ENCODE results near the gene HHAT.

HHAT gene

GRCh38 chr1:210600421-210601159, 271.9 kb downstream of the HHAT start:
- DNase-seq (ENCODE audit: low read depth), result no peak

- DNase-seq (ENCODE audit: low read depth), result no peak
Measured at GRCh38 chr1:210603123-210603522, 274.4 kb downstream of the HHAT start.

- no peak for DNase-seq (ENCODE audit: low read depth)
Measured at GRCh38 chr1:210605099-210605498, 276.4 kb downstream of the HHAT start.

- DNase-seq (ENCODE audit: low read depth), result no peak
Measured at GRCh38 chr1:210607361-210607760, 278.7 kb downstream of the HHAT start.

GRCh38 chr1:210608767-210609166, 280.1 kb downstream of the HHAT start:
- no peak for DNase-seq (ENCODE audit: low read depth)

GRCh38 chr1:210616356-210616755, 287.7 kb downstream of the HHAT start:
- no peak for DNase-seq (ENCODE audit: low read depth)

- DNase-seq (ENCODE audit: low read depth), result no peak
Measured at GRCh38 chr1:210617293-210617692, 288.6 kb downstream of the HHAT start.

- no peak for DNase-seq (ENCODE audit: low read depth)
Measured at GRCh38 chr1:210618369-210618768, 289.7 kb downstream of the HHAT start.

GRCh38 chr1:210620867-210621488, 292.3 kb downstream of the HHAT start:
- DNase-seq (ENCODE audit: low read depth), result no peak

GRCh38 chr1:210621712-210622111, 293.0 kb downstream of the HHAT start:
- DNase-seq (ENCODE audit: low read depth), result no peak

- DNase-seq (ENCODE audit: low read depth), result no peak
Measured at GRCh38 chr1:210624722-210625121, 296.0 kb downstream of the HHAT start.

GRCh38 chr1:210625715-210626114, 297.0 kb downstream of the HHAT start:
- no peak for DNase-seq (ENCODE audit: low read depth)

- DNase-seq (ENCODE audit: low read depth), result no peak
Measured at GRCh38 chr1:210626341-210626740, 297.6 kb downstream of the HHAT start.

GRCh38 chr1:210627755-210628154, 299.1 kb downstream of the HHAT start:
- no peak for DNase-seq (ENCODE audit: low read depth)

- DNase-seq (ENCODE audit: low read depth), result no peak
Measured at GRCh38 chr1:210629276-210629675, 300.6 kb downstream of the HHAT start.

GRCh38 chr1:210631399-210631798, 302.7 kb downstream of the HHAT start:
- no peak for DNase-seq (ENCODE audit: low read depth)

GRCh38 chr1:210633140-210633539, 304.4 kb downstream of the HHAT start:
- no peak for DNase-seq (ENCODE audit: low read depth)

- DNase-seq (ENCODE audit: low read depth), result no peak
Measured at GRCh38 chr1:210633636-210634035, 304.9 kb downstream of the HHAT start.

GRCh38 chr1:210635108-210635507, 306.4 kb downstream of the HHAT start:
- DNase-seq (ENCODE audit: low read depth), result no peak

GRCh38 chr1:210641582-210641981, 312.9 kb downstream of the HHAT start:
- DNase-seq (ENCODE audit: low read depth), result no peak

GRCh38 chr1:210645582-210646257, 317.0 kb downstream of the HHAT start:
- DNase-seq (ENCODE audit: low read depth), result no peak

- no peak for DNase-seq (ENCODE audit: low read depth)
Measured at GRCh38 chr1:210646258-210646616, 317.5 kb downstream of the HHAT start.

Measured in stimulated activated CD8-positive, alpha-beta memory T cell treated with anti-CD3 and anti-CD28 coated beads, Interleukin-15, amount 100 ng/mL, for 1 hour (primary cell).